ENCODE measurements around the gene SLC7A10.

- TF ChIP-seq, protein P1, sequence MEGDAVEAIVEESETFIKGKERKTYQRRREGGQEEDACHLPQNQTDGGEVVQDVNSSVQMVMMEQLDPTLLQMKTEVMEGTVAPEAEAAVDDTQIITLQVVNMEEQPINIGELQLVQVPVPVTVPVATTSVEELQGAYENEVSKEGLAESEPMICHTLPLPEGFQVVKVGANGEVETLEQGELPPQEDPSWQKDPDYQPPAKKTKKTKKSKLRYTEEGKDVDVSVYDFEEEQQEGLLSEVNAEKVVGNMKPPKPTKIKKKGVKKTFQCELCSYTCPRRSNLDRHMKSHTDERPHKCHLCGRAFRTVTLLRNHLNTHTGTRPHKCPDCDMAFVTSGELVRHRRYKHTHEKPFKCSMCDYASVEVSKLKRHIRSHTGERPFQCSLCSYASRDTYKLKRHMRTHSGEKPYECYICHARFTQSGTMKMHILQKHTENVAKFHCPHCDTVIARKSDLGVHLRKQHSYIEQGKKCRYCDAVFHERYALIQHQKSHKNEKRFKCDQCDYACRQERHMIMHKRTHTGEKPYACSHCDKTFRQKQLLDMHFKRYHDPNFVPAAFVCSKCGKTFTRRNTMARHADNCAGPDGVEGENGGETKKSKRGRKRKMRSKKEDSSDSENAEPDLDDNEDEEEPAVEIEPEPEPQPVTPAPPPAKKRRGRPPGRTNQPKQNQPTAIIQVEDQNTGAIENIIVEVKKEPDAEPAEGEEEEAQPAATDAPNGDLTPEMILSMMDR (IDR thresholded peaks at IDR 0.05 in 4 of 5, conservative IDR thresholded peaks at IDR 0.05 in 1 of 5), result no peak
- no peak for TF ChIP-seq POLR2A (IDR thresholded peaks at IDR 0.05)
Observed at GRCh38 chr19:33174186-33174585, 51.5 kb downstream of the SLC7A10 start.
